HG03159 (cell line): Measurements from ENCODE around the gene WWOX.

Source experiments
- ATAC-seq: cut with Tn5 transposase; IDR thresholded peaks from one replicate; pipeline ENCODE4 v1.9.1; 2021; ENCODE audit warnings: mild to moderate bottlenecking, moderate library complexity; ENCODE audit not compliant: unreplicated experiment

Gene WWOX

DNA sequence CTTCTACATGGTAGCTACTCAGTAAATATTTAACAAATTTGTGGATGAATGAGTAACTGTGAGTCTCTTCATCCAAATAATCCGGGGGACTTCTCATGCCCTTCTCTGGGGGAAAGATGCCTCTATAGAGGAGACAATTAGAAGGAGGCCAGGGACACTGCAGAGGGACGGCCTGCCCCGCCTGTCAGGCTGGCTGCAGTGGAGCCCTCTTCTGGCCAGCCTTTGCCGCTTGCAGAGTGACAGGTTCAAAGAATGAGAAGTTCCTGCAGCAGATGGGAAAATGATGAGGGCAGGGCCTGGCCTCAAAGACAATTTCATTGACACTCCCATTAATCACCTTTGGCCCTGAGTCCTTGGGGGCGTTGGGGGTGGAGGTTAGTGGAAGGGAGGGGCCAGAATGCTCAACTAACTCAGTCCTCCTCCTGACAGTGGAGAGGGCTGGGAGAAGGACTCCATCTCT is 1162.1 kb downstream of the WWOX start:
- ATAC-seq = no peak

DNA sequence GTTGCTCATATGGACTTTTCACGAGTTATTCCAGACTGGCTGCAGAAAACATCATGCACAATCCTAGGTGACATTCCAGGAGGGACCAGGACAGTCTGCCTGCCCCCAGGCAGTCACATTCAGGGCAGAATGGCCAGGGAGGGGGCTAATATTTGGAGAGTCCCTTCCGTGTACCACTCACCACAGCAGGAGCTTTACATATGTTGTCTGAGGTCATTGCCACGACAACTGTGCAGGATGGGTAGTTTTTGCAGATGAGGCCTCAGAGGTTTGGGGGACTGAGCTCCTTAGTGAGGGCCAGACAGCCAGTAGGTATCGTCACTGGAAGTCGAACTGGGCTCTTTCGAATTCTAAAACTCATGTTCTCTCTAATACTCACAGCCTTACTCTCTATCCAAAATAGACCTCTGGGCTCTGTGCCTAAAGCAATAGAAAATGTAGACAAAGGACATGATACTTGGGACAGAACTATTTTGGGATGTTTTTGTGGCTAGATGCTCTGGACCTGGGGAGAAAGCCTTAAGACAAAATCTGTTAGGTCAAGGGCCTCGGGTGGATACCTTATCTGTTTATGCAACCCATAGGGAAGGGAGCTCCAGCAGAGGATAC is 1162.6 kb downstream of the WWOX start:
- ATAC-seq = no peak
